KMS-11 (cell line): Measurements from ENCODE around the gene PTGDS.

Experiments used
- H2AFZ ChIP-seq: fragments of 200-600 bp; sonication (generic); 2 replicates; pipeline ENCODE4 v1.6.1; 2016; ENCODE audit warnings: antibody characterized with exemption, mixed run types, low read depth
- H3K27ac ChIP-seq: fragments of 200-600 bp; sonication (generic); 2 replicates; pipeline ENCODE4 v1.6.1; 2016; ENCODE audit warnings: mild to moderate bottlenecking, mixed run types
- H3K27me3 ChIP-seq: fragments of 200-600 bp; sonication (generic); 2 replicates; pipeline ENCODE4 v1.6.1; 2017; ENCODE audit warnings: mild to moderate bottlenecking, low read depth, mixed run types, moderate library complexity; ENCODE audit not compliant: insufficient read depth
- H3K36me3 ChIP-seq: fragments of 200-600 bp; sonication (generic); 2 replicates; pipeline ENCODE4 v1.6.1; 2017; ENCODE audit warnings: mild to moderate bottlenecking, mixed run types; ENCODE audit not compliant: insufficient read depth
- H3K4me1 ChIP-seq: fragments of 200-600 bp; sonication (generic); 2 replicates; pipeline ENCODE4 v1.6.1; 2016; ENCODE audit warnings: mild to moderate bottlenecking, low read depth, mixed run types; ENCODE audit not compliant: poor library complexity, severe bottlenecking
- H3K4me2 ChIP-seq: fragments of 200-600 bp; sonication (generic); 2 replicates; pipeline ENCODE4 v1.7.0; 2016; ENCODE audit warnings: mild to moderate bottlenecking, mixed run types
- H3K4me3 ChIP-seq: fragments of 200-600 bp; sonication (generic); IDR thresholded peaks from 2 replicates; pipeline ENCODE4 v1.6.1; 2017; ENCODE audit warnings: low read depth, low read length, mixed read lengths; ENCODE audit not compliant: insufficient read depth
- H3K79me2 ChIP-seq: fragments of 200-600 bp; sonication (generic); 2 replicates; pipeline ENCODE4 v1.6.1; 2016; ENCODE audit warnings: low read depth, mixed run types; ENCODE audit not compliant: insufficient read depth
- H3K9ac ChIP-seq: fragments of 200-600 bp; sonication (generic); 2 replicates; pipeline ENCODE4 v1.6.1; 2016; ENCODE audit warnings: mild to moderate bottlenecking, mixed run types
- H4K20me1 ChIP-seq: fragments of 200-600 bp; sonication (generic); 2 replicates; pipeline ENCODE4 v1.6.1; 2016; ENCODE audit warnings: mild to moderate bottlenecking, mixed run types; ENCODE audit not compliant: insufficient read depth
- TF ChIP-seq, protein P1 (sequence below): fragments of 200-600 bp; sonication (generic); conservative IDR thresholded peaks from 2 replicates; pipeline ENCODE4 v1.6.1; 2017; ENCODE audit warnings: low read depth, mild to moderate bottlenecking, antibody characterized with exemption, low read length, moderate library complexity, mixed read lengths

PTGDS gene

GRCh38 chr9:137008312-137008711, 31.0 kb downstream of the PTGDS start:
- Histone ChIP-seq H3K79me2 (no peaks in the 10 kb centered on the region), H3K27me3 (peaks cover 41% of the 10 kb centered on the region; the same call in 1 of the 2 replicates), H3K36me3 (no peaks in the 10 kb centered on the region), H2AFZ (no peak overlapping the region), H4K20me1 (no peaks in the 10 kb centered on the region), H3K4me3 (no peak overlapping the region), H3K4me2 (no peak overlapping the region), H3K4me1 (no peaks in the 10 kb centered on the region), H3K9ac (no peak overlapping the region), H3K27ac (no peak overlapping the region)
- TF ChIP-seq, protein P1, sequence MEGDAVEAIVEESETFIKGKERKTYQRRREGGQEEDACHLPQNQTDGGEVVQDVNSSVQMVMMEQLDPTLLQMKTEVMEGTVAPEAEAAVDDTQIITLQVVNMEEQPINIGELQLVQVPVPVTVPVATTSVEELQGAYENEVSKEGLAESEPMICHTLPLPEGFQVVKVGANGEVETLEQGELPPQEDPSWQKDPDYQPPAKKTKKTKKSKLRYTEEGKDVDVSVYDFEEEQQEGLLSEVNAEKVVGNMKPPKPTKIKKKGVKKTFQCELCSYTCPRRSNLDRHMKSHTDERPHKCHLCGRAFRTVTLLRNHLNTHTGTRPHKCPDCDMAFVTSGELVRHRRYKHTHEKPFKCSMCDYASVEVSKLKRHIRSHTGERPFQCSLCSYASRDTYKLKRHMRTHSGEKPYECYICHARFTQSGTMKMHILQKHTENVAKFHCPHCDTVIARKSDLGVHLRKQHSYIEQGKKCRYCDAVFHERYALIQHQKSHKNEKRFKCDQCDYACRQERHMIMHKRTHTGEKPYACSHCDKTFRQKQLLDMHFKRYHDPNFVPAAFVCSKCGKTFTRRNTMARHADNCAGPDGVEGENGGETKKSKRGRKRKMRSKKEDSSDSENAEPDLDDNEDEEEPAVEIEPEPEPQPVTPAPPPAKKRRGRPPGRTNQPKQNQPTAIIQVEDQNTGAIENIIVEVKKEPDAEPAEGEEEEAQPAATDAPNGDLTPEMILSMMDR: no peak

GRCh38 chr9:137009217-137009616, 31.9 kb downstream of the PTGDS start:
- no peak overlapping the region for H3K4me3 ChIP-seq

GRCh38 chr9:137009938-137010732, 32.8 kb downstream of the PTGDS start:
- TF ChIP-seq, protein P1: no peak
- no peak overlapping the region for H3K4me3 ChIP-seq
- H3K4me1 ChIP-seq: no peaks in the 10 kb centered on the region
- no peaks in the 10 kb centered on the region for H4K20me1 ChIP-seq
- no peaks in the 10 kb centered on the region for H3K36me3 ChIP-seq
- H3K9ac ChIP-seq: no peak overlapping the region
- H3K79me2 ChIP-seq: no peaks in the 10 kb centered on the region
- no peak overlapping the region for H3K27ac ChIP-seq
- no peak overlapping the region for H2AFZ ChIP-seq
- H3K4me2 ChIP-seq: no peak overlapping the region
- H3K27me3 ChIP-seq: peaks cover 30% of the 10 kb centered on the region; the same call in 1 of the 2 replicates

More at GRCh38 chr9:137009217-137009616, 31.9 kb downstream of the PTGDS start:
- Histone ChIP-seq H3K4me2 (no peak overlapping the region), H3K4me1 (no peaks in the 10 kb centered on the region), H3K79me2 (no peaks in the 10 kb centered on the region), H3K27ac (no peak overlapping the region), H3K9ac (no peak overlapping the region), H3K36me3 (no peaks in the 10 kb centered on the region), H4K20me1 (no peaks in the 10 kb centered on the region), H2AFZ (no peak overlapping the region), H3K27me3 (peaks cover 33% of the 10 kb centered on the region; the same call in 1 of the 2 replicates)
- TF ChIP-seq, protein P1: no peak

GRCh38 chr9:137011156-137011555, 33.9 kb downstream of the PTGDS start:
- Histone ChIP-seq H3K27ac (no peak overlapping the region), H3K4me3 (no peak overlapping the region), H3K4me1 (no peaks in the 10 kb centered on the region), H3K27me3 (peaks cover 23% of the 10 kb centered on the region; the same call in 1 of the 2 replicates), H3K9ac (no peak overlapping the region), H3K79me2 (no peaks in the 10 kb centered on the region), H2AFZ (no peak overlapping the region), H3K4me2 (no peak overlapping the region), H3K36me3 (no peaks in the 10 kb centered on the region), H4K20me1 (no peaks in the 10 kb centered on the region)
- TF ChIP-seq, protein P1: no peak
